ENCODE measurements around the gene EDIL3.

EDIL3 gene, protein sequence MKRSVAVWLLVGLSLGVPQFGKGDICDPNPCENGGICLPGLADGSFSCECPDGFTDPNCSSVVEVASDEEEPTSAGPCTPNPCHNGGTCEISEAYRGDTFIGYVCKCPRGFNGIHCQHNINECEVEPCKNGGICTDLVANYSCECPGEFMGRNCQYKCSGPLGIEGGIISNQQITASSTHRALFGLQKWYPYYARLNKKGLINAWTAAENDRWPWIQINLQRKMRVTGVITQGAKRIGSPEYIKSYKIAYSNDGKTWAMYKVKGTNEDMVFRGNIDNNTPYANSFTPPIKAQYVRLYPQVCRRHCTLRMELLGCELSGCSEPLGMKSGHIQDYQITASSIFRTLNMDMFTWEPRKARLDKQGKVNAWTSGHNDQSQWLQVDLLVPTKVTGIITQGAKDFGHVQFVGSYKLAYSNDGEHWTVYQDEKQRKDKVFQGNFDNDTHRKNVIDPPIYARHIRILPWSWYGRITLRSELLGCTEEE

DNA sequence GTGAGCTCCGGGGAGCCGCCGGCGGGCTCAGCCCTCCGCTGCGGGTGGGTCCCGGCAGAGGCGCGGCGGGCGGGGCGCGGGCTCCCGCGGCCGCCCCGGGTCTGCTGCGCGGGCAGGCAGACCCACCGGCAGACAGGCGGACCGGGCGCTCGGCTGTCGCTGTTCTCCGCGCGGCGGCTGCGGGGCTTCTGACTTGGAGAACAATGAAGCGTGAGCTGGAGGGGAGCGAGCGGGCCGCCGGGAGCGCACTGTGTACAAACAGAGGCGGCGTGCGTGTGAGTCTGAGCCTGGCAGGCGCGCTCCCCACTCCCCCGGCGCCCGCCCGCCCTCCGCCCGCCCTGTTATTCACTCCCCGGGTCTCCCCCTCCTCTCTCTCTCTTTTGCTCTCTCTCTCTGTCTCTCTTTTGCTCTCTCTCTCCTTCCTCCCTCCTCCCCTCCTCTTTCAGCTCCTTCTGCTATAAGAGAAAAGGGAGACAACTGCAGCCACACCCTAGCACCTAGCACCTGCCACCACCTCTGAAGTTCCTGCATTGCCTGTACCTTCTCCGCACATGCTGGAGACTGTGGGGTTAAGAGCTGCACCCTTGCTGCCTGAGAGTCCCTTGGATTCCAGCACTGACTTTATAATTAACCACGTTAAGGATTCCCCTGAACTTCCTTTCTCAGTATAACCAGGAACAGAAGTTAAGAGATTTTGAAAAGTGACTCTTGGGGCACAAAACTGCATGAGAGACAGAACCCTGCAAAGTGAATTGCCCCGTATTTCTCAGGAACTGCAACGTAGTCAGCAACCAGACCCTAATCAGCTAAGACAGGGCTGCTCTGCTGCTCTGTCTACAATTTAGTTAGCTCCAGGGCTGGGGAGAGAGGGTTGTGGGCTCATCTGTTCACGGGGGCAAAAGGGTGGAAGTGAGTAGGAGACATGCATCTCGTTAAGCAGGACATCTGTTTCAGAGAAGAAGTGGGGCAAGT lies at the start of gene EDIL3:
TSS of gene EDIL3 (minus strand) at position 277 of the 972 bp plus-strand sequence. CDS start 506 bp downstream, outside the sequence.
- DNase-seq, result no peak

DNA sequence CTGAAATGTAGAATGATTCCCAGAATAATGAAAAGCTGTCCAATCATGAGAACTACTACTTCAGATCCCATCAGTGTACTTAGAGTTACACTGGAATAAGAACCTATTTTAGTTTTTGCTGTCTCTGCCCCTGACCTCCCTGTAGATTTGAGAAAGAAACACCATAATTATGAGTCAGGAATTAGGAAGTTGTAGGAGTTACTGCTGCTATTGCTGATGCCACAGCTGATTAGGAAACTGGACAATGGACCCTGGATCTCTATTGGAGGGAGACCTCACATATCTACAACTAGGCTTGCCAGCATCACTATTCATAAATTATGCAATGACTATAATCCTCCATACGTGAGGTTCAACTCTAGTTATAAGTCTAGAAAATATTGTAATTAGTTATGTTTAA lies 48.8 kb upstream of the EDIL3 start:
- DNase-seq, result no peak

DNA sequence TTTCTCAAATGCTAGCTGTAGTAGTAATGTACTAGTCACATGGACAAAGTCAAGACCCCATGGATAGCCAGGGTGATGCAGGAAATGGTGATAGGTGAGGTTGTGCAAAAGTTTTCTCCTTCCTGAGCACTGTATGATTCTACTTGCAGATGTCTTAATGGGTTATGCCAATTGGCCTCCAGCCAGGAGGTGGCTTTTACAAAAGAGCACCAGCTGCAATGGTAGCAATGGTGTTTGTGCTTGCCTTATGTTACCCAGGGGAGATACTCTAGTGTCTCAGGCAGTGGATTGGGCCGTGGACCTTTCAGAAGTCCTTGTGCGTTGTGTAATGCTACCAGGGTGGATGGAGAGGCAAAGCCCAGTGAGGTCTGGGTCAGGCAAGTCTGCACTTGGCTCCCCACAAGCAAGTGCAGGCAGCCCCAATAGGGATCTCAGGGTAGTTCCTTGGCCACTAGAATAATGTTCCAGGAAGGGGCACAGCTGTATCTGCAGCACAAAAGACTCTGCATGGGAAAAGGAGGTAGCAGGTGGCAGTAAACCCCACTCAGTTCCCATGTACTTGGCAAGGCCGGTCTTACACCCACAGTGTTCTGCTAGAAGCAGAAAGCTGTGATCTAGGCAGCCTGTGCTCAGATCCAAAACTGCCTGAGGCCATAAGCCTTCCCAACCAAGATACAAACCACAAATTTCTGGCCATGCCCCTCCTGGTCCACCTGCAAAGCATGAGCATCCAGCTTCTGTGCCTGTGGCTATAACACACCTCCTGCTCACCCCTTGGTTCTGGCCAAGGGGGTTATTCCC lies 46.4 kb upstream of the EDIL3 start:
- DNase-seq, result no peak

DNA sequence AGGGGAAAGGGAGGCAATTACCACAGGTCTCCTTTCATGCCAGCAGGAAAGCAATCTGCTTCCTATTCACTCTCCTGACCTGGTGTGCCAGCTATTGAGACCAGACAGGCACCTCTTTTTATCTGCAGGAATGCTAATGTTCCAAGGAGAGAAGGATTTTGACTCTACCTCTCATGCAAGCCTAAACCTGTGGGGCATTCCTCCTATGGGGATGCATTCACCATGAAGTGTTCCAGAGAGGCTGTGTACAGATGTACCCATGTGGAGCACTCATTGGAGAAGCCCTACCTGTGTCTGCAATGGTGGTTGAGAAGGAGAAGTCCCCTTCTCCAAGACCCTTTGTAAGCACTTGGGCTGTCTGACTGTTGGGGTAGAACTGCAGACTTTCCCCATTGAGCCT lies 45.4 kb upstream of the EDIL3 start:
- no peak for DNase-seq

DNA sequence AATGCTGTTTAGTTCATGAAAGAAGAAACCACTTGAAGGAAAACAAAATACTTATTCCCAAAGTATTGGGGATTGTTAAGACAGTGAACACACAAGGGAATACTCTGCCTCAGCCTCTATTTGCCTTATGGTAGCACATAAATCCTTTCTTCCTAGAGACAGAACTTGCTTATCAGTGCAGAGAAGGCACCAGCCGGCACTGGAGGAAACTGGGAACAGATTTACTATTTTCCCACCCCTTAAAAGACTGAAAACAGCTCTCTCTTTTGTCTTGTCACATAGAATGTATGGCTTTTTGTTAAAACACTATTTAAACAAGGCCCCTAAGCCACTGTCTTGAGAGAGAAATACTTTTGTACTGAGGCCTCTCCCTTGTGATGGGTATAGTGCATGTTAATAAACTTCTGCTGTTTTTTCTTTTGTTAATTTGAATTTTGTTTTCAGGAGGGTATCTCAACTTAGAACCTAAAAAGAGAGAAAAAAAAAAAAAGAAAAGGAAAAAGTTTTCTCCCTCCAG lies 40.7 kb upstream of the EDIL3 start:
- no peak for DNase-seq

DNA sequence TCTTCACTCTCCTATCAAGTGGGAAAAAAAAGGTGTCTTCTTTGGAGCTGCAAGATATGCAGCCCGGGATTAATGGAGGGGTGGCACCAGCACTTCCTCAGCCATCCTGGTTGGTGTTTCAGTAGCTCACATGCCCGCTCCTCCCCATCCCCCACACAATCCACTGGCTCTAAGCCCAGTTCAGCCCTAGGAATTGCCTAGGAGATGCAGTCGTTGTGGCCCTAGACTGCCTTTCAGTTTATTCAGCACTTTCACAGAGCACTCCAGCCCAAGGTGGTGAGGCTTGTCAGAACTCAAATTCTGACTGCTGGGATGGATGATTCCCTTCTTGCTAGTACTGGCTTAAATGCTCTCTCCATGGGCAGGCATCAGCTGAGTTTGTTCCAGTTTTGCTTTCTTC lies 35.1 kb upstream of the EDIL3 start:
- DNase-seq, result no peak

DNA sequence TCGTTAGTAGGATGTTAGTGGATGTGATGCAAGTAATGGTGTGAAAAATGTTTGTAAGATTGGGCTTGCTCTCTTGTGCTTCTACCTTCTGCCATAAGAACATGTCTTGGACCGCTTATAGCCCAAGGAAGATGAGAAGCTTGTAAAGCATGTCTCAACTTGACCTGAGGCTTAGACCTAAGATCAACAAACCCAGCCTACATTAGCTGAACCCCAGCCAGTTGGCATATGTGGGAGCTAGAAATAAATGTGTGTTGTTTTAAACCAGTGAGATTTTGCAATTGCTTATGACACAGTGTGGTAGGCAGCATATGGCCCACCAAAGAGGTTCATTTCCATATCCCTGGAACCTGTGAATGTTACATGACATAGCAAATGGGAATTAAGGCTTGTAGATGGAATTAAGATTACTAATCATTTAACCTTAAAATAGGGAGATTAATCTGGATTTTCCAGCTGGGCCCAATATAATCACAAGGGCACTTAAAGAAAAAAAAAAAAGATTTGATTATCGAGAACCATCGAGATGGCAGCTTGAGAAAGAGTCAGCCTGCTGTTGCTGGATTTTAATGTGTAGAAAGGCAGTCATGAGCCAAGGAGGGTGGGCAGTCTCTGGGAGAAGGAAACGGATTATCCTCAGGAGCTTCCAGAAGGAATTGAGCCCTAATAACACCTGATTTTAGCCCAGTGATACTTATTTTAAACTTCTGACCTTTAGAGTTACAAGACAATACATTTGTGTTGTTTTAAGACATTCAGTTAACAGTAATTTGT lies 27.3 kb upstream of the EDIL3 start:
- no peak for DNase-seq

DNA sequence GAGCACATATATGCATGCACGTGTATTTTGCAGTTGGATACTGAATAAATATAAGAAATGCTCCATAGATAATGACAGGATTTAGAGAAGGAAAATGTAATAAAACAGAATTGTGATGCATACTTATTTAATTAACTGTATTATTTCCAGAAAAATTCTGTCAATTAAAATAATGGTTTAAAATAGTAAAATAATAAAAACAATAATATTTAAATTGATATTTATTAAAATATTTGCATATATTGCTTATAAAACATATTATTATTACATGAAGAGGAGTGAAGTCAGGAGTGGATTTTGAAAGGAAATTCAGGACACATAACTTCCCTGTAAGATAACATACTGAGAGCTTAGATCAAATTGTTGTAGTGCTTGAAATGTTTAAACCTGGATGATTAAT lies 21.4 kb upstream of the EDIL3 start:
- DNase-seq, result no peak

DNA sequence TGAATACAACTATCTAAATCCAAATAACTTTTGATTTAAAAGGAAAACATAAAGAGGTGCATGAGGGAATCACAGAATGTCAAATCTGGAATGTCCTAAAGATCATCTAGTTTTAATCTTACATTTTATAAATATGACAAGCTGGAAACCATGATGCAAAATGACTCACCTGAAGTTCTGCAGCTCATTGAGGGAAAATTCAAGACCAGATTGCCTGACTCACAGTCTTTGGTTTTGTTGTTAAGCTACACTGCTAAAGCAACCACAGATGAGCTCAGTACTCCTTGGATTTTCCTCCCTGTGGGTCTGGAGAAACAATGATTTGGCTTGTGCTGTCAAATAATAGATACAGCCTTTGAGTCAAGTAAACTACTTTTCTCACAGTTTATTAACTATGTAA lies 19.1 kb upstream of the EDIL3 start:
- no peak for DNase-seq

DNA sequence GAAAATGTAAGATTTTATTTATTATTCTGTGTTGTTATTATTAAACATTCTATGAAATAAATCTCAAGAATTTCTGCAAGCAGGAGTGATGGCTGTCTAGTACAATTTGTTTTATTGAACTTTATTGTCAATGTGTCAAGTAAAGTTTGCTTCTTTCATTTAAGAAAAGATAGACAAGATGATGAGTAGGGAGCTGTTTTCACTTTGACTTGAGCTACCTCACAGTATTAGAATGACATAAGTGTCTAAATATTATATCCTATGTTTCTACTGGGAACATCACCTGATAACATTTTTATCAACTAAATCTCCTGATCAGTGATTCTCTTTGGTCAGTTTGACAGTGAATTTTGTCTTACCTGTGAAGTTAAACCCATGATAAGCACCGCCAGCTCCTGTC lies 12.7 kb upstream of the EDIL3 start:
- no peak for DNase-seq

DNA sequence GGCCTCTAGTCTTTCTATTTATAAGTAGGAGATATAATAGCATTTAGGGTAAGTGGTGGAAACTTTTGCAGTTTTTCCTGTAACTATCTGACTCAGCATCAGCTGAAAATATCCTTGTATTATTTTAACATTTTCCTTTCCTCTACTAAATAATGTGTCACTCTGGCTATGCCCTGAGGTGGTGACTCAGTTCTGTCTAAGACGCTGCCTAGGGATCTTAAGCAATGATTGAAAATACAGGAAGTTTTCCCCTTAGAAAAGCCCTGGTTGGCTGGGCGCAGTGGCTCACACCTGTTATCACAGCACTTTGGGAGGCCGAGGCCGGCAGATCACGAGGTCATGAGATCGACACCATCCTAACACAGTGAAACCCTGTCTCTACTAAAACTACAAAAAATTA lies 9.3 kb upstream of the EDIL3 start:
- DNase-seq, result no peak

DNA sequence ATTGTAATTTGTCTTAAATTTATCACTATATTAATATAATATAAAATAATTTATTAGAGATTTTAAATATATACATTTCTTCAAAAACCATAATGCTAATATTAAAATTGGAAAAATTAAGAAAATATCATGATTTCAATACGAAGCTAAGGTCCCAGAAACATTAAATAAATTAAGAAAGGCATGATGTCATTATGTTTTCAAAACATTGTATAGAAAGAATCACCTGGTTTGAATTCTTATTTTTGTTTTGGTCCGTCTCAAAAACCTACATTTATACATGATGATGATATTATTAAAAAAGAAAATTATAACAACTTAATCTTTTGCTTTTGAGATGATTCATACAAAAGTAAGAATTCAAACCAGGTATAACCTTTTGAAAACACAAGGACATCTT lies 8.2 kb upstream of the EDIL3 start:
- DNase-seq, result no peak

DNA sequence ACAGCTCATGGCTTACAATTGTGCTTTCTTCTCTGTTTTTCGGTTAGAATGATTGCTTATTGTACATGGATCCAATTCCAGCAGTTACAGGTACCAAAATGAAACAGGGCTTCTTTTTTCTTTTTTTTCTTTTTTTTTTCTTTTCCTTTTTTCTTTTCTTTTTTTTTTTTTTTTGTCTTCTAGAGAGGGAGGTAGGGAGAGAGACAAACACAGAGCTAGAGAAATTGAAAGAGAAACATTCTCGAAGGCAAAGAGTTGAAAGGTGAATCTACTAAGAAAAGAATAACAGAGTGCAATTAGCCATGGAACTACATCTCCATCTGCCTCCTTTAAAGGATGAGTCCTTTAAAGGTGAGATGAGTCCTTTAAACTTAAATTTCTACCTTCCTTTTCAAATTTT lies 1.0 kb upstream of the EDIL3 start:
- DNase-seq, result no peak

DNA sequence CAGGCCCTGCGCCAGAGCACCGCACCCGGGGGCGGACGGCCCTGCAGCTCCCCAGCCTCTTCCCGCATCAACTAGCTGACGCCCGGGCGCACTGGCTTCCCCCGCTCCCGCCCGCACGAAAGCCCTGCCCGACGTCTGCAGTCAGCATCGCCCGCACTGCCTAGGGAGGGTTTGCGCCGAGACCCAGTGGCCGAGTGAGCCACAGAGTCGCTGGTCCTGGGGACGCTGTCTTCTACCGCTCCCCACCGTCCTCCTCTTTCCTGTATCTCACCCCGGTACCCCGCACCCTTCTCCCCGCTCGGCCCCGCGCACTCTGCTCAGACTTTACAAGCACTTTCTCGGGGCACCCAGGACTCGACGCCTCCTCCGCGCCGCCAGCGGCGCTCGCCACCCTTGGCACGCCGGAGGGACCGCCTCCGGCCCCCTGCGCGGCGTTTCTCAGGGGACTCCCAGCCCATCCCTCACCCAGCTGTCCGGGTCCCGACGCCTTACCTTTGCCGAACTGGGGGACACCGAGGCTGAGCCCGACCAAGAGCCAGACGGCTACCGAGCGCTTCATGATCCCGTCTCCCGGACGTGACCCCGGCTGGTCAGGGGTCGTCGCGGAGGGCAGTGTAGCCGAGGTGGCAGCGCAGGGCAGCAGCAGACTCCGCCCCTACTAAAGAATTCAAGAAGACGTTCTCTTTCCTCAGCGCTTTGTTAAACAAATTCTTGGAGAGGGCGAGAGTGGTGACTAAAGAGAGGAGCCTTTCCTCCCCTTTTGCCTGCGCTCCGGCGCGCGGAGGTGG lies 670 bp downstream of the EDIL3 start:
- no peak for DNase-seq

DNA sequence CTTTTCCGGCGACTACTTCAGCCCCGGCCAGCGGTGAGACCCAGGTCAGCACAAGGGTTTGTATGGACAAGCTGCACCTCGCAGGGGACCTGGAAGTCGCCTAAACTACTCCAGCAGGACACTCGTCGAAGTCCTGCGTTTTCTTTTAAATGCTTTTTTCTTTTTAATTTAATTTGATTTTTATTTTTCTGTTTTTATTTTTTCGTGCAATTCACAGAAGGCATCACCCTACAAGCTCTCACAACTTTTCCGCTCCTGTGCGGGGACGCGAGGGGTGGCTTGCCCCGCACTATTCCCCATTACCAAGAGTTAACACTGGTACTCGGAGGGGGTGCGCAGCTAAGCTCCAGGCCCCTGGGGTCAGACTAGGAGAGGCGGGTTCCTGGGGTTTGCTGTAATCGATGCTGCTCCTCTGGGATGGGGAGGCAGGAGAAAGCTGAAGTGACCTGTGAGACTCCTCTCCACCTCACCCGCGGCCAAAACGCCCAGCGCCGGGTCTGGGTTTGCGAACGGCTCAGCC lies 1.3 kb downstream of the EDIL3 start:
- DNase-seq, result no peak

DNA sequence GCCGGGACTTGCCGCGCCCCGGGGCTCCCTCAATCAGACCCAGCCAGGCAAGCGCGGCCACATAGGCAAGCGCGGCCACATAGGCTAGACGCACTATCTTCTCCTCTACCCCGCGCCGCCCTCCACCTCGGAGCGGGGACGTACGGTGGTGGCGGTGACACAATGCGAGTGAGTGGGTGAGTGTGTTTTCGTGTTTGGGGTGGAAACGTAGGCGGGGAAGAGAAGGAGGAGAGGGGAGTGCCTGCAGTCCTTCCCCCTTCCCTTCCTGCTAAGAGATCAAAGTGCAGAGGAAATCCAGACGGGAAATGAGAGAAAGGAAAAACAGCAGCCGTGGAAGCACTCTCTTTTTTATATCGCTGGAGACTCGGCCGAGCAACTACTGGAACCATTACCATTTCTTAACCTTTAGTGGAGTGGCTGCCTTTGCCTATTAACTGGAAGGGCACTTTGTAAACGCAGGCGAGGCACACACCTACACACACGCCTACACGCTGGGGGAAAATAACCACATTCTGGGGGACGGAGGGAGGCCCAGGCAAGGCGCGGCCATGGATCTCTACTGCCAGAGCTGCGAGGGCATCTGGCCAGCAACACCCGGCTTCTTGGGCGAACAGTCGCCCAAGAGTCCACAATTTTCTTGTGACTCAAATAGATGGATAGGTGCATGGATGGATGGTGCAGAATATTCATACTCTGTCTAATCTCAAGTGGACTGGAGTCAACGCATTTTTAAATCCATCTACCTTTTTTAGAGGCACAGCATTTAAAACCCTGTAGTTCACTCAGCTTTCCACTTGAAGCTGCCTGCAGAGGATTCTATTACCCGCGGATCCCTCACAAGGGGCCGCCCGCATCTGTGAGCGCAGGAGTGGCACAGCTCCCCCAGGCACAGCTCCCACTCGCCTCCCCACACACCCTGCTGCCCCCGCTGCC lies 2.1 kb downstream of the EDIL3 start:
- DNase-seq, result no peak

DNA sequence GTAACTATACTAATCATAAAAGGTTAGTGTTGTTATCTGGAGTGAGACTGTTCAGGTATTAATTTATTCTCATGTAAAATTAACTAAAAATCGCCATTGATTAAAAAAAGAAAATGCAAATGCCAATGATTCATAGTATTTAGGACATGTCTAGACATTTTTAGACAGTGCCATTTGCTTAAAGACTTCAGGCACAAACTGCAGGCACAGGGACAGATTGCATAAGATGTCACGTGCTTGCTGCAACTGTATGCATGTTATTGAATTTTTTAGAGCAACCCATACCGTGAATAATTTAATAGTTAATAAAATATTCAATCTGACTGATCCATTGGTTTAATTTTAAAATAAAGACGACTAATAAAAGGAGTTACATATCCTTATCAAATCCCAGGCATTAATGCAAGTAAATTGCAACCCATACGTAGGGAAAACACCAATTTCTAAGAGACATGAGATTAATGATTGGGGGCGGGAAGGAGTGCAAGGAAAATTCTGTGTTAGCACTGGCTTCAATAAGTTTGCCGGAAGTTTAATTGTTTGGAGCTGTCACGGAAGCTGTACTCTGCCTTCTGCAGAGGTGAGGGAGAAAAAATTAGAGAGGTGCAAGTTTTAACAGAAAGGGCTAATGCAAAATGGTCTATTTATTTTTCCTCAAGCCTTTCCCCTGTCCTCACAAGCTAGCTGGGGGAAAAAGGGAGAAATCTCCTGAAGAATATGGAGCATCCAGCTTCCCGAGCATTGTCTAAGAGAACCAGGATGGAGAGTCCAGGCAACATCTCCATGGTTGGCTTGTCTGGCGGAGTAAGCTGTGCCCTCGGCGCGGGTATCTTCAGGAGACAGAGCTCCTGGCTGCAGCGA lies 2.9 kb downstream of the EDIL3 start:
- peak; percentile 9 for DNase-seq

DNA sequence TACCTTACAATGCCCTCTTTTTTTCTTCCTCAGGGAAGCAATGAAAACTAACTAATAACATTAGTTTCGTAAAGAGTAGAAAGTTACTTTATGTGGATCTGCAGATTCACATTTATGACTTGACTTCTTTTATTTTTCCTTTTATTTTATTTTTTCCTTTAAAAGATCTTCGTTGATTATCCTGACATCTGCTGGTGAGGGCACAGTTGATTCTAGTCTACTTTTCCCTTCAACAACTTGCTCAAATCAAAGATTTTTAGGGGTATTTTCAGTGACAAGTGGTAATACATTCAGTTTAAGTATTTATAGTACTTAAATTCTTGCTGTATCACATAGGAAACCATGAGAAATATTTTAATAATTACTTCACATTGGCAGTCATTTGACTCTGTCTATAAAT lies 4.9 kb downstream of the EDIL3 start:
- DNase-seq, result no peak

DNA sequence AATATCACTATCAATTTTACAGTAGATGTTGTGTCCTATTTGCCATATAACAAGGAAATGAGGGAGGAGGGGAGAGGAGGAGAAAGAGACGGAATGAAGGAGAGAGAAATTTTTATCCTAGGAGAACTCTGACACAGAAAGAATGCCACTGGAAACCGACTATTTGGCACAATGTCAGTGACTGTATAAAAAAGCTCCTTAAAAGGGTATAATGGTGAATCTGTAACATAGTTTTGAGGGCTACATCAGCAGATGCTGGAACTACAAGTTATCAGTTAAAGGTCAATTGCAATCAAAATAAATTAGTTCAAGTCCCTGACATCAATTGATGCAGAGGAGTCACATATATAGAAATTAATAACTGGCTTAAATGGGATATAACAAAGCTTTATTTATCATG lies 5.7 kb downstream of the EDIL3 start:
- DNase-seq, result no peak

Data from inflammatory macrophage treated with lipopolysaccharide for 4 hours (primary cell).